HG02759 (cell line): ENCODE results near the gene CRX.
"Not testable (repeated sequence)": the region's sequence is repeated elsewhere in the genome, so short reads cannot be mapped to it uniquely, and the experiment has no call there.

ENCODE experiments used
- ATAC-seq: cut with Tn5 transposase; IDR thresholded peaks from one replicate; pipeline ENCODE4 v1.9.1; 2021; ENCODE audit warnings: mild to moderate bottlenecking, moderate library complexity; ENCODE audit not compliant: unreplicated experiment

The CRX gene

DNA sequence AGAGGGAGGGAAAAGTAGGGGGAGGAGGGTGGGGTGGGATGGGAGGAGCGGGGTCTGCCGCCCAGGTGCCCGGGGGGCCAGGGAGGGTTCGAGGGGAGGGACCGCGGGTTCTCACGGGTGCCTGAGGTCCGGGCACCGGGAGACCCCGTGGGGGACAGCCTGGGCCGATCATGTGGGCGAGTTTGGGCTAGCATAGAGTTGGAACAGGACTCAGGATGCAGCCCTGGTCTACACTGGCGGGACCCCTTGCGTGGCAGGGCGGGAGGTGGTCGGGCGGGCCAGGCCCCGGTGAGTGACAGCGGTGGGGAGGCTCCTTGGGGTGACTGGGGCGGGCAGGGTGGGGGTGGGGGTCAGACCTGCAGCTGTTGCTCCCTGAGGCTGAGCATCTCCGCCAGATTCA is 18.6 kb upstream of the CRX start:
- ATAC-seq = not testable (repeated sequence)

DNA sequence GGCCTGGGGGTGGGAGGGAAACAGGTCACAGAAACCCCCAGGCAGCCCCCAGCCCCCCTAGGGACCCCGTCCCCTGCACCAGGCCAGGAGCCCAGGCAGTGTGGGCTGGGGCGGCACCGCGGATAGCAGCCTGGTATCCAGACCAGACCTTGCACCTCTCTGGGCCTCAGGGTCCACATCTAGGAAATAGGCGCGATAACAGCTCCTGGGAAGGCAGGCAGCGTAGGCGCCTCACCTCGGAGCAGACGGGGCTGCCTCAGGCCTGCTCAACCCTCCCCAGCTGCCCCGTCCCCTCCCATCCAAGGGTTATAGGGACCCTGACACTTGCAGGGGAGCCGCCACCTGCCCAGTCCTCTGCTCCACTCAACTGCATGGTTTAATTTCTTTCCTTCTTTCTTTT is 18.1 kb upstream of the CRX start:
- not testable (repeated sequence) for ATAC-seq

DNA sequence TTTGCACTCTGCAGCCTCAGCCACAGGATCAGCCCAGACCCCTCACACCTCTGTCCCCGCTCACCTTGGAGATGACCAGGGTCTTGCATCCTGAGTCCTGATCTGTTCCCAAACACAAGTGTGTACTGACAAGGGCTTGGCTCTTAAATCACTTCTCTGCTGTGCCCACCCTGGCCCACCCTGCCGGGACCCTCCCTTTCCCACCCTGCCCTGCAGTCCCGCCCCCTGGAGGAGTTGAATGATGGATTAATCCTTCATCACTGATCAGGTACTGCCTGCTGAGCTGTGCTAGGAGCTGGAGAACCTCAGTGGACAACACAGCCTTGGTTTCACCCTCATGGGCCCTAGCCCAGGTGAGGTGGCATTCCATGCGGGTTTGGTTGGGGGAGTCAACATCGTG is 17.3 kb upstream of the CRX start, which contains the start of gene TPRX1:
Gene TPRX1, minus strand, starts transcription at position 101 of the 400 bp plus-strand sequence. Its CDS starts 12 bp downstream, at position 89.
- ATAC-seq = not testable (repeated sequence)

DNA sequence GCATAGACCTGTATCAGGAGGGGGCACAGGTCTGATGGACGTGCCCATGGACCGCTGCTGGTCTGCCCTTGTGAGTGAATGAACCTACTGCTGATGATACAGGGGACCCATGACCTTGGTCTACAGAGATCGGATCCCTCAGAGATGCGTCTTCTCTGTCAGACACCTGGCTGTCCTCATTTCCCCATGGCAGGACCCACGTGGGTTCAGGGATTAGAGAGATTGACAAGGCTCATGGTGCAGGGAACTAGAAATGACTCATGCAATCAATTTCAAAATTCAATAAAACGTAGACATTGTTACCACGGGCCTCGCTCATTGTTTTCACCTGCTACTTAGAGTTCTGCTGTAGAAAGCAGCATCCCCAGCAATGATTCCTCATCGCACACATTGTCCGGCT is 16.4 kb upstream of the CRX start:
- no peak for ATAC-seq

DNA sequence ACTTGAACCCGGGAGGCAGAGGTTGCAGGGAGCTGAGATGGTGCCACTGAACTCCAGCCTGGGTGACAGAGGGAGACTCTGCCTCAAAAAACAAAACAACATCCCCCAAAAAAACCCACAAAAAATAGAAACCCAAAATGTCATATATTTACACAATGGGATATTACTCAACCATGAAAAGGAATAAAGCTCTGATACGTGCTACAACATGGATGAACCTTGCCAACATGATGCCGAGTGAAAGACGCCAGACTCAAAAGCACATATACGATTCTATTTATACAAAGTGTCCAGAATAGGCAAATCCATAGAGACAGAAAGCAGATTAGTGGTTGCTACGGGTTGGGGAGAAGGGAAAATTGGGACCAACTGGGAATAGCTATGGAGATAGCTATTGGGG is 15.3 kb upstream of the CRX start:
- ATAC-seq = no peak

DNA sequence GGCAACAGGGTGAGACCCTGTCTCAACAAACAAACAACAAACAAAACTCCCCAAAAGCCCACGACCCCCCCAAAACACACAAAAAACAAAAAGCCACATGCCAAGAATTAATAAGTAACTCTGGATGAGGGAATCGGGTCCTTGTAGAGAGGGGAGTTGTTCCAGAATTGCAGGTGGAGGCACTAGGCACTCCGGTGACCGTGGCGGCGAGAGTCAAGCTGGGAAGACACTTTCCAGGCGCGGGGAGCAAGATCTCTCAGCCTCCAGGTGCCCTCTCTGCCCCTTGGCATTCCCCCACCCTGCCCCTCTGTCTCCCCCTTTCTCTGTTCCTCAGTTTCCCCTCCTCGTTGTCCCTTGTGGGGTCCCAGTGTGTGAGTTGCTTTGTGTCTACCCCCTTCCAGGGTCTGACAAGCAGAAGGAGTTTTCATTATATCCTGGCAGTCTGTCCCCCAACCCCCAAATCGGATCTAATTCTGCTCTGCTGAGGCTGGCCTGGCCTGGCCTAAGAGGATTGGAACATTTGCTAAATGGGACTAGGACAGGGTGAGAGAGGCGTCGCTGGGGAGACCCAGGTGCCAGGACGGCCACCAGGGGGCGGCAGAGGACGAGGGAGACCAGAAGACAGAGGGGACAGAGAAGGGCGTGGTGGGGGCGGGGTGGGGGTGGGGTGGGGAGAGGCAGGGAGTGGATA is 8.3 kb upstream of the CRX start:
- ATAC-seq = peak; percentile 47

DNA sequence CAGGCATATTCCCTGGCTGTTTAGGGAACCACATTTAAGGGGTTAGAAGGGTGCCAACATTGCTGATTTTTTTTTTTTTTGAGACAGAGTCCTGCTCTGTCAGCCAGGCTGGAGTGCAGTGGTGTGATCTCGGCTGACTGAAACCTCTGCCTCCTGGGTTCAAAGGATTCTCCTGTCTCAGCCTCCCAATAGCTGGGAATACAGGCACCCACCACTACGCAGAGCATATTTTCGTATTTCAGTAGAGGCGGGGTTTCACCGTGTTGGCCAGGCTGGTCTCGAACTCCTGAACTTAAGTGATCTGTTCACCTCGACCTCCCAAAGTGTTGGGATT is 7.8 kb upstream of the CRX start:
- no peak for ATAC-seq

DNA sequence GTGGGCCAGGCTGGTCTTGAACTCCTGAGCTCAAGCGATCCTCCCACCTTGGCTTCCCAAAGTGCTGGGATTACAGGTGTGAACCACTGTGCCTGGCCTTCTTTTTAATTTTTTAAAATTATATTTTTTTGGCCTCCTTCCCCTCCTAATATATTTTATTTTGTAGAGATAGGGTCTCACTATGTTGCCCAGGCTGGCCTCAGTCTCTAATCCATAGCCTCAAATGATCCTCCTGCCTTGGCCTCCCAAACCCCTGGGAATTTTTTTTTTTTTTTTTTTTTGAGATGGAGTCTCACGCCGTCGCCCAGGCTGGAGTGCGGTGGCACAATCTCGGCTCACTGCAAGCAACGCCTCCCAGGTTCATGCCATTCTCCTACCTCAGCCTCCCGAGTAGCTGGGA is 5.5 kb upstream of the CRX start:
- not testable (repeated sequence) for ATAC-seq

DNA sequence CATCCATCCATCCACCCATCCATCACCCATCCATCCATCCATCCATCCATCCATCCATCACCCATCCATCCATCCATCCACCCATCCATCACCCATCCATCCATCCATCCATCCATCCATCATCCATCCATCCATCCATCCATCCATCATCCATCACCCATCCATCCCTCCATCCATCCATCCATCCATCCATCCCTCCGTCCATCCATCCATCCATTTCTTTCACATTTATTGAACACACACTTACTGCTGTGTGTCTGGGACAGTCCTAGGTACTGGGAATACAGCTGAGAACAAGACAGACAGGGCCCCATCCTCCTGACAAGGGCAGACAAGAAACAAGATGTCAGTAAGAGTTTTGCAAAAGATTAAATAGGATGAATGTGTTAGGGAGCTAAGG is 3.5 kb upstream of the CRX start:
- not testable (repeated sequence) for ATAC-seq

DNA sequence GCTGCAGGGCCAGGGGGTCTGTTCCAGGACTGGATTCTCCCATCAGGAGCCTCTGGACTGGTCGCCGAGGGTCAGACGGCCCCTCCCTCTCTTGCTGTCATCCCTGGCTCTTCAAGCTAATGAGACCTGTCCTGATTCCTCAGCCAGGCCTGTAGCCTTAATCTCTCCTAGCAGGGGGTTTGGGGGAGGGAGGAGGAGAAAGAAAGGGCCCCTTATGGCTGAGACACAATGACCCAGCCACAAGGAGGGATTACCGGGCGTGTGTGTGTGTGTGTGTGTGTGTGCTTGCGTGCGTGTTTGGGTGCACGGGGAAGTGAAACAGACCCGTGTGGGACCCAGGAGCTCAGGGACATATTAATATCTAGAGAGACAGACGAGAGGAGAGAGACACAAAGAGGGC is 1.9 kb upstream of the CRX start:
- ATAC-seq = no peak

DNA sequence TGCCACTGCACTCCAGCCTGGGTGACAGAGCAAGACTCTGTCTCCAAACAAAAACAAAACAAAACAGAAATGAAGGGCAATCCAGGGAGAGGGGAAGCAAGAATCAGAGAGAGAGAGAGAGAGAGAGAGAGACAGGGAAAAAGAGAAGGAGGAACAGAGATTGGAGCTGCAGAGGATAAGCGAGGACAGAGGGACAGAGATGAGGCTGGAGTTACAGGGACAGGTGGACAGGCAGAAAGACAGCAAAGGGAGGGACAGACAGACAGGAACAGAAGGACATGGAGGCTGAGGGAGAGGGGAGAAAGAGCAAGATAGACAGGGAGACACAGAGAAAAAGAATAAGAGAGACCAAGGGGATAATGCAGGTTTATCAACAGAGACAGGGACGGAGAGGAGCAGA is 1.3 kb upstream of the CRX start:
- no peak for ATAC-seq

DNA sequence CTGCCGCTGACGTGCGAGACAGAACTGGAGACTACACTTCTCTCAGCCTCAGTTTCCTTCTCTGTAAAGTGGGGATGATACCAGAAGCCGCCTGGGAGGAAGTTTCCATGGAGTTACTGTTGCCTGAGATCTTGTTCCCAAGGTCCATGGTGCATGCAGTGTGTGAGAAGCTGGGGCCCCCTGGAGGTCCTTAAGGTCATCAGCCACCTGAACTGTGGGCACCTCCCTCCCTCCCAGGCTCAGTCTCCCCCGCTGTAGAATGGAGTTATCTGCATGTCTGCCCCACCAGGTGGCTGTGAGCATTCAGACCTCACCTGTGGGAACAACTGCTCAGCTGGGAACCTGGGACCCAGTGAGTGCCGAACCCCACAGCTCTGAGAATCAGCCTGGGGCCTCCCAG is 2.7 kb downstream of the CRX start:
- no peak for ATAC-seq

DNA sequence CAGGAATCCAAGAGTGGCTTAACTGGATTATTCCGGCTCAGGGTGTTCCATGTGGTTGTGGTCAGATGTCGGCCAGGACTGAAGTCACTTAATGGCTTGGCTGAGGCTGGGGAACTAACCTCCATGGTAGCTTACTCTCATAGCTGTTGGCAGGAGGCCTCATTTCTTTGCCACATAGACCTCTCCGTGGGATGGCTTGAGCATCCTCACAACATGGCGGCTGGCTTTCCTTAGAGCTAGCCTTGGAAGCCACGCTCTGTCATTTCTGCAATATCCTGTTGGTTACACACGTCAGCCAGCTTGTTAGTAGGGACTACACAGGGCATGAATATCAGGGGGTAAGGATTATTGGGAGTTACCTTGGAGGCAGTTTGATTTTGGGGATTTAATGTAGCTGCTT is 5.1 kb downstream of the CRX start:
- ATAC-seq = no peak

DNA sequence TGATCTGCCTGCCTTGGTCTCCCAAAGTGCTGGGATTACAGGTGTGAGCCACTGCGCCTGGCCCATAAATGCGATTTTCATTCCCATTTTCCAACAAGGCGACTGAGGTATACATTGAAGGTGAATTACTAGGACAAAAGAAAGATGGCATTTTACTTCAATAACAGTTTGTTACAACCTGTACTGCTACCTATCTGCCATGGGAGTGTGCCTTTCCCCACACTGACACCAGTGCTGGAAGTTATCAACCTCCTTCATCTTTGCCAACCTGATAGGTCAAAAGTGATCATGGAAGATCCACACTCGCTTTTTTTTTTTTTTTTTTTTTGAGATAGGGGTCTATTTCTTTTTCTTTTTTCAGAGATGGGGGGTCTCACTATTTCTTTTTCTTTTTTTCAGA is 11.0 kb downstream of the CRX start:
- ATAC-seq = no peak

DNA sequence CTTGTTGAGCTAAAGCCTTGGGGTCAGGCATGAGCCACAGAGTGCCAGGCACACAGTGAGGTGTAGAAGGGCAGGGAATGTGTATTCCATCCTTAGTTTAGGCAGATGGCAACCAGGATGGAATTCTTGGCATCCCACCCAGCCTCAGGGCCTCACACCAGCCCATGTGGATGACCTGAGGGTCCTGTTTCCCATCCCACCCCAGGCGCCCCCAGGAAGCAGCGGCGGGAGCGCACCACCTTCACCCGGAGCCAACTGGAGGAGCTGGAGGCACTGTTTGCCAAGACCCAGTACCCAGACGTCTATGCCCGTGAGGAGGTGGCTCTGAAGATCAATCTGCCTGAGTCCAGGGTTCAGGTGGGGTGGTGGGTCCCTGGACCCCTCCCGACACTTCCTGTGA is 14.3 kb downstream of the CRX start:
- no peak for ATAC-seq

DNA sequence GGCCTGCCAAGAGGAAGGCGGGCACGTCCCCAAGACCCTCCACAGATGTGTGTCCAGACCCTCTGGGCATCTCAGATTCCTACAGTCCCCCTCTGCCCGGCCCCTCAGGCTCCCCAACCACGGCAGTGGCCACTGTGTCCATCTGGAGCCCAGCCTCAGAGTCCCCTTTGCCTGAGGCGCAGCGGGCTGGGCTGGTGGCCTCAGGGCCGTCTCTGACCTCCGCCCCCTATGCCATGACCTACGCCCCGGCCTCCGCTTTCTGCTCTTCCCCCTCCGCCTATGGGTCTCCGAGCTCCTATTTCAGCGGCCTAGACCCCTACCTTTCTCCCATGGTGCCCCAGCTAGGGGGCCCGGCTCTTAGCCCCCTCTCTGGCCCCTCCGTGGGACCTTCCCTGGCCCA is 17.7 kb downstream of the CRX start:
- ATAC-seq = no peak

DNA sequence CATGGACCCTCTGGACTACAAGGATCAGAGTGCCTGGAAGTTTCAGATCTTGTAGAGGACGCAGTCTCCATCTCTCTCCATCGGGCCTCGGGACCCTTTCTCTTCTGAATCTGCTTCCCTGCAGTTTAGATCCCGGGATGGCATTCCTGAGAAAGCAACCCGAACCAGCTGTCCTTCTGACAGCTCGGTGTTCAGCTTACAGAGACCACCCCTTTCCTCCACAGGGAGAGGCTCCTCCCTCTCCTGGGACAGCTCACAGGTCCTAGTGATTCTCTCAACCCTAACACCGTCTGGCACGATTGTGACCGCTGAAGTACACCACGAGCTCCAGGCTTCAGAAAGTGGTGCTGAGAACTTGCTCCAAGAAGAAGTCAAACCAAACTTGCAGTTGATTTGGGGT is 18.2 kb downstream of the CRX start:
- no peak for ATAC-seq

DNA sequence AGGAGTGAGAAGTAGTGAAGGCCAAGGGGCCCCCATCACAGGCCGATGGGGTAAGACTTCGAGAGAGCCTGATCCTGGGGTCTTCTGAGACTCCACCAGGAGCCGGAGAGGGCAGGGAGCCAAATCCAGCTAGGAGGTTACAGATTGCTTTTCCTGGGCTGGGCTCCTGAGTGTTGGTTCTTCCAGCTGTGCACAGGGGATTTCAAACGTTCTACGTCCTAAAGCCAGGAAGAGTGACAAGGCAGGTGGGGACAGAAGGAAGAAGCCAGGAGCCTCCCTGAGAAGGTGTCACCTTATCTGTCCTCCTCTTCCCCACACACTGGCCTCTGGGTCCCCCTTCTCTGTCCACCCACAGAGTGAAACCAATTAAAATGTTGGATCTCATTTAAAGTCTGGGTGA is 21.2 kb downstream of the CRX start:
- no peak for ATAC-seq

DNA sequence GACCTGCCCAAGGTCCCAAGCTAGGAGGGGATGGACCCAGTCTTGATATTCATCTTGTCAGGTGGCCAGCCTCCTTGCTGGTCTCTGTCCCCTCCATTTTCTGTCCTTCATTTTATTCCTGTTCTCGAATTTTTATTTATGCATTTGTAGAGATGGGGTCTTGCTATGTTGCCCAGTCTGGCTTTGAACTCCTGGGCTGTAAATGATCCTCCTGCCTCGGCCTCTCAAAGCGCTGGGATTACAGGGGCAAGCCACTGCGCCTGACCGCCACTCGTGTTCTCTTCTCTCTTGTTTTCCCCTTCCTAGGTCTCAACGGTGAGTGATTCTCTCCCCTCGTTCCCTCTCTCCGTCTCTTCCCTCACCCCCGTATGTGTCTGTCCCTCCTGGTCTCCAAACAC is 26.7 kb downstream of the CRX start:
- no peak for ATAC-seq

DNA sequence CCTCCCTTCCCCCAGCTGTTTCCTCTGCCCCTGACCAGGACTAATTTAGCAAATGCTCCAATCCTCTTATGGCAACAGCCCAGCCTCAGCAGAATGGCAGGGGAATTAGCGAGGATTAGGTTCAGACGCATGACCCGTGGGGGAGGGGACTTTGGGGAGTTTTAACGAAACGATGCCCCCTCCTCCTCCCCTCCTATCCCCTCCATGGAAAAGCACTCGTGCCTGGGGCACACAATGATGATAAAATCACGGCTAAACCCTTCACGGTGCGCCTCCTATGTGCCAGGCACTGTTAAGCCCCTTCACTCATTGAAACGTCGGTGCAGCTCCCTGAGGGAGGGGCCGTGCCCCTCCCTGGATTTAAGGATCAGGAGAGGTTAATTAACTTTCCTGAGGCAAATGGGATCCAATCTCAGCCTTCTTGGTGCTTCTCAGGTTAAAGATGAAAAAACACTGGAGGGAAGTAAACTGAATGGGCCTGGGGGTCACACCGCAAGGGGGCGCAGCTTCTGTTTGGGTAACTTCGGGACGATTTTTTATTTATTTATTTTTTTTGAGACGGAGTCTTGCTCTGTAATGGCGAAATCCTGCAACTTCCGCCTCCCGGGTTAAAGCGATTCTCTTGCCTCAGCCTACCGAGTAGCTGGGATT is 27.2 kb downstream of the CRX start:
- no peak for ATAC-seq

DNA sequence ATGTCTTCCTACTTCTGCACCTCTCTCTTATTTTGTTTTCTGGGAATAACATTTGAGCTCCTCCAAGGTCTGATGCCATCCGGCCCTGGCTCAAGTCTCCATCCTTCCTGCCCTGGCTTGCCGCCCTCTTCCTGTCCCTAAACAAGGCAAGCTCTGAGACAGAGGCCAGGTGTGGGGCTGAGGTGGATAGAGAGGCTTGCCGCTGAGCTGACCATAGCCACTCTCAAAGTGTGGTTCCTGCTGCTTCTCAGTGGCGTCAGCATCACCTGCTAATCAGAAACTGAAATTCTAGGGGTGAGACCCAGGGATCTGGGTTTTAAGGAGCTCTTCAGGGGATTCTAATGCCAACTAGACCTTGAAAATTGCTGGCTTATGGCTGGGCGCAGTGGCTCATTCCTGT is 31.3 kb downstream of the CRX start:
- no peak for ATAC-seq

DNA sequence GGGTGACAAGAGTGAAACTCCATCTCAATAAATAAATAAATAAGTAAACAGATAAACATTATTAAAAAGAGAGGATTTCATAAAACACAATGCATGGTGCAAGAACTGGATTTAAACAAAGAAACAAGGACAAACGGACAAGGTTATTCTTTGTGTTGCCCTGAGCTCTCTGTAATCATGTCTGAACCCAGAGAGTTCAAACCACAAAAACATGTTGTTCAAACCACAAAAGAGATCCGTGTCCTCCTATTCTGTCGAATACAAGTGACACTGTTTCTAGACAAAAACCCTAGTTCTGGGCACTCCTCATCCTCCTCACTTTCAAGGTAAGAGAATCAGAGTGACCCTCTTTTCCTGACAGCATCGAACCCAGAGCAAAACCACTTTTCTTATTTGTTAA is 32.7 kb downstream of the CRX start:
- ATAC-seq = no peak

DNA sequence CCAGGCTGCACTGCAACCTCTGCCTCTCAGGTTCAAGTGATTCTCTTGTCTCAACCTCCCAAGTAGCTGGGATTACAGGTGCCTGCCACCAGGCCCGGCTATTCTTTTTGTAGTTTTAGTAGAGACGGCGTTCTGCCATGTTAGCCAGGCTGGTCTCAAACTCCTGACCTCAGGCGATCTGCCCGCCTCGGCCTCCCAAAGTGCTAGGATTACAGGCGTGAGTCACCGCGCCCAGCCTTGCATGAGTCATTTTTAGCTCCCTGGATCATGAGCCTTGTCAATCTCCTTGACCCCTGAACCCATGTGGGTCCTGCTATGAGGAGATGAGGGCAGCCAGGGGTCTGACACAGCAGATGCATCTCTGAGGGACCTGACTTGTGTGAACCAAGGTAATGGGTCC is 36.5 kb downstream of the CRX start:
- ATAC-seq = not testable (repeated sequence)
